ENCODE data around the gene PDIA4.

- TF ChIP-seq CTCF (IDR thresholded peaks at IDR 0.05; ENCODE audit: low read length) (peak; percentile 44), EZH2 (IDR thresholded peaks at IDR 0.05; ENCODE audit: borderline replicate concordance, low read length) (no peak)
Observed at GRCh38 chr7:149007611-149008010, 20.7 kb downstream of the PDIA4 start.

Data from OCI-LY1 (cell line).